ENCODE results near the gene NPAS3. TPM values are rescaled to one million over a fixed set of nuclear protein-coding genes. Genes with fewer than 3 reads are reported as not detected.

The NPAS3 gene
- total and polyA plus RNA-seq, 2 of the 8 experiments (the other 6 are each of a cell fraction or from before 2014, with no cell fraction given): 0.11 to 0.60 TPM

GRCh38 chr14:32947792-32948191 is 9.1 kb downstream of the NPAS3 start (continued):
- no peak for TF ChIP-seq GTF2F1 (IDR thresholded peaks at IDR 0.05; ENCODE audit: borderline replicate concordance, low read depth, low read length)
- TF ChIP-seq CTCF (IDR thresholded peaks at IDR 0.05; ENCODE audit: control extremely low read depth in 1 of 3, insufficient read depth in 1 of 3, low read depth in 1 of 3, low read length in 3 of 3): no peak
- no peak for TF ChIP-seq RFX5 (IDR thresholded peaks at IDR 0.05; ENCODE audit: borderline replicate concordance, low read depth, low read length)
- no peak for TF ChIP-seq YY1 (IDR thresholded peaks at IDR 0.05; ENCODE audit: low read depth, low read length)
- TF ChIP-seq TBP (IDR thresholded peaks at IDR 0.05; ENCODE audit: low read depth, low read length): no peak
- no peak for TF ChIP-seq GABPA (IDR thresholded peaks at IDR 0.05; ENCODE audit: borderline replicate concordance, insufficient read depth, low read length)
- no peak for TF ChIP-seq RBBP5 (IDR thresholded peaks at IDR 0.05; ENCODE audit: borderline replicate concordance, low read depth, low read length)
- TF ChIP-seq MAFK (IDR thresholded peaks at IDR 0.05; ENCODE audit: low read depth, low read length): no peak

Measured in H1 (cell line).